MM.1S (cell line): ENCODE measurements around the gene HNF4A.

ENCODE experiments used
- DNase-seq: peaks from one replicate; pipeline ENCODE4 v3.0.0-alpha.2; 2015
- H2AFZ ChIP-seq: fragments of 300-600 bp; sonication (generic); 2 replicates; pipeline ENCODE4 v1.6.0; 2016; ENCODE audit warnings: antibody characterized with exemption, low read length
- H3F3A ChIP-seq: fragments of 300-600 bp; sonication (generic); 2 replicates; pipeline ENCODE4 v1.6.1; 2016; ENCODE audit warnings: mild to moderate bottlenecking, antibody characterized with exemption, low read length, moderate library complexity, mixed read lengths; ENCODE audit not compliant: insufficient read depth
- H3K27ac ChIP-seq: fragments of 300-600 bp; sonication (generic); 2 replicates; pipeline ENCODE4 v1.5.1; 2016; ENCODE audit warnings: mild to moderate bottlenecking, low read length
- H3K27me3 ChIP-seq: fragments of 300-600 bp; sonication (generic); replicated peaks from 2 replicates; pipeline ENCODE4 v1.6.0; 2016; ENCODE audit warnings: low read length; ENCODE audit not compliant: insufficient read depth
- H3K36me3 ChIP-seq: fragments of 300-600 bp; sonication (generic); replicated peaks from 2 replicates; pipeline ENCODE4 v1.6.1; 2016; ENCODE audit warnings: mild to moderate bottlenecking, low read length, mixed read lengths; ENCODE audit not compliant: insufficient read depth
- H3K4me1 ChIP-seq: fragments of 300-600 bp; sonication (generic); 2 replicates; pipeline ENCODE4 v1.6.1; 2016; ENCODE audit warnings: low read length, mixed read lengths
- H3K4me2 ChIP-seq: fragments of 300-600 bp; sonication (generic); 2 replicates; pipeline ENCODE4 v1.6.0; 2016; ENCODE audit warnings: low read depth, low read length
- H3K4me3 ChIP-seq: fragments of 300-600 bp; sonication (generic); 2 replicates; pipeline ENCODE4 v1.5.1; 2016; ENCODE audit warnings: low read length, mixed read lengths
- H3K79me2 ChIP-seq: fragments of 300-600 bp; sonication (generic); 2 replicates; pipeline ENCODE4 v1.6.1; 2016; ENCODE audit warnings: mixed run types, low read length, mixed read lengths
- H3K9ac ChIP-seq: fragments of 300-600 bp; sonication (generic); 2 replicates; pipeline ENCODE4 v1.6.1; 2016; ENCODE audit warnings: low read length, mixed read lengths
- H3K9me2 ChIP-seq: fragments of 300-600 bp; sonication (generic); replicated peaks from 2 replicates; pipeline ENCODE4 v1.6.1; 2016; ENCODE audit warnings: mild to moderate bottlenecking, low read length, mixed read lengths; ENCODE audit not compliant: insufficient read depth
- H3K9me3 ChIP-seq: fragments of 300-600 bp; sonication (generic); replicated peaks from 2 replicates; pipeline ENCODE4 v1.6.1; 2016; ENCODE audit warnings: mild to moderate bottlenecking, low read length, mixed read lengths; ENCODE audit not compliant: insufficient read depth
- H4K20me1 ChIP-seq: fragments of 300-600 bp; sonication (generic); 2 replicates; pipeline ENCODE4 v1.6.1; 2016; ENCODE audit warnings: mild to moderate bottlenecking, low read length, moderate library complexity, mixed read lengths; ENCODE audit not compliant: insufficient read depth
- EZH2 ChIP-seq: fragments of 300-600 bp; sonication (generic); optimal IDR thresholded peaks from 2 replicates; pipeline ENCODE3; 2017; ENCODE audit warnings: low read depth, mild to moderate bottlenecking, antibody characterized with exemption, low read length, mixed read lengths
- EZH2phosphoT487 ChIP-seq: fragments of 300-600 bp; sonication (generic); IDR thresholded peaks from 2 replicates; pipeline ENCODE4 v1.6.1; 2018; ENCODE audit warnings: antibody characterized with exemption, low read length
- TF ChIP-seq, protein P1 (sequence below): fragments of 300-600 bp; sonication (generic); IDR thresholded peaks from 2 replicates; pipeline ENCODE4 v1.5.1; 2016; ENCODE audit warnings: antibody characterized with exemption, low read length, mixed read lengths

HNF4A gene

DNA sequence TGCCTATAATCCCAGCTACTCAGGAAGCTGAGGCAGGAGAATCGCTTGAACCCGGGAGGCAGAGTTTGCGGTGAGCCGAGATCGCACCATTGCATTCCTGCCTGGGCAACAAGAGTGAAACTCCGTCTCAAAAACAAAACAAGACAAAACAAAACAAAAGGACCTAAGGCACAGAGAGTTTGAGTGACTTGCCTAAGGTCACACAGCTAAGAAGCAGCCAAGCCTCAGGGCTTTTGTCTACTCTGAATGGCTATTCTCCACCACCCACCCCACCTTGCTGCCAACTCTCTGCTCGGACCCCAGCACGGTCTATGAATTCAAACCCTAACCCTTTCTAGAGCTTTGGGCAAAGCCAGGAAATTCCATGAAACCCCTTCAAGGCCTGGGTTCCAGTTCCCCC, 101.1 kb downstream of the HNF4A start:
- H3K27me3 ChIP-seq = no peaks in the 10 kb centered on the region
- no peak for DNase-seq
- H3K9ac ChIP-seq = no peak overlapping the region
- TF ChIP-seq, protein P1, sequence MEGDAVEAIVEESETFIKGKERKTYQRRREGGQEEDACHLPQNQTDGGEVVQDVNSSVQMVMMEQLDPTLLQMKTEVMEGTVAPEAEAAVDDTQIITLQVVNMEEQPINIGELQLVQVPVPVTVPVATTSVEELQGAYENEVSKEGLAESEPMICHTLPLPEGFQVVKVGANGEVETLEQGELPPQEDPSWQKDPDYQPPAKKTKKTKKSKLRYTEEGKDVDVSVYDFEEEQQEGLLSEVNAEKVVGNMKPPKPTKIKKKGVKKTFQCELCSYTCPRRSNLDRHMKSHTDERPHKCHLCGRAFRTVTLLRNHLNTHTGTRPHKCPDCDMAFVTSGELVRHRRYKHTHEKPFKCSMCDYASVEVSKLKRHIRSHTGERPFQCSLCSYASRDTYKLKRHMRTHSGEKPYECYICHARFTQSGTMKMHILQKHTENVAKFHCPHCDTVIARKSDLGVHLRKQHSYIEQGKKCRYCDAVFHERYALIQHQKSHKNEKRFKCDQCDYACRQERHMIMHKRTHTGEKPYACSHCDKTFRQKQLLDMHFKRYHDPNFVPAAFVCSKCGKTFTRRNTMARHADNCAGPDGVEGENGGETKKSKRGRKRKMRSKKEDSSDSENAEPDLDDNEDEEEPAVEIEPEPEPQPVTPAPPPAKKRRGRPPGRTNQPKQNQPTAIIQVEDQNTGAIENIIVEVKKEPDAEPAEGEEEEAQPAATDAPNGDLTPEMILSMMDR = no peak
- TF ChIP-seq EZH2phosphoT487 (no peak), EZH2 (no peak)
- no peak overlapping the region for H2AFZ ChIP-seq
- no peaks in the 10 kb centered on the region for H3K4me1 ChIP-seq
- no peaks in the 10 kb centered on the region for H3K9me2 ChIP-seq
- no peak overlapping the region for H3K4me2 ChIP-seq
- no peaks in the 10 kb centered on the region for H3K79me2 ChIP-seq
- no peaks in the 10 kb centered on the region for H3F3A ChIP-seq
- no peaks in the 10 kb centered on the region for H3K36me3 ChIP-seq
- no peak overlapping the region for H3K27ac ChIP-seq
- H3K4me3 ChIP-seq = no peak overlapping the region
- no peaks in the 10 kb centered on the region for H4K20me1 ChIP-seq
- no peaks in the 10 kb centered on the region for H3K9me3 ChIP-seq

DNA sequence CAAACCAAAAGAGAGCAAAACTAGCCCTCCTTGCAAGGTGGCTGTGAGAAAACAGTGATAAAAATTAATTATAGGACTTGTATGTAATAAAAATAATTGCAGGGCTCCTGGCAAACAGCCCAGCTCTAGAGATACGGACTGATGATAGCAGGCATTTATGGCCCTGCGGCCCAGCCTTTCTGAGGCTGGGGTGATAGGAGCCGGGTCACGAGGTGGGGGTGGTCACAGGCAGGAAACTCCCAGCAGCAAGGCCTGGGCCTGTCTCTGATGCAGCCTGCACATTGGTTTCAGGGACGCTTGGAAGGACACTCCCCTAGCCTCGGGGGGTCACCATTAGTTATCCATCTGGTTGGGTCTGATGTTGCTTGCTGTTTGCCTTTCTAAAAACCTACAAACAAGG, 101.5 kb downstream of the HNF4A start:
- Histone ChIP-seq H3K36me3 (no peaks in the 10 kb centered on the region), H3K27ac (no peak overlapping the region), H3K4me2 (no peak overlapping the region), H3K27me3 (no peaks in the 10 kb centered on the region), H3K9ac (no peak overlapping the region), H3K9me2 (no peaks in the 10 kb centered on the region), H2AFZ (no peak overlapping the region), H3K4me3 (no peak overlapping the region), H3K79me2 (no peaks in the 10 kb centered on the region), H4K20me1 (no peaks in the 10 kb centered on the region), H3F3A (no peaks in the 10 kb centered on the region), H3K9me3 (no peaks in the 10 kb centered on the region), H3K4me1 (no peaks in the 10 kb centered on the region)
- no peak for DNase-seq
- TF ChIP-seq EZH2 (no peak), EZH2phosphoT487 (no peak)
- TF ChIP-seq, protein P1 = no peak

DNA sequence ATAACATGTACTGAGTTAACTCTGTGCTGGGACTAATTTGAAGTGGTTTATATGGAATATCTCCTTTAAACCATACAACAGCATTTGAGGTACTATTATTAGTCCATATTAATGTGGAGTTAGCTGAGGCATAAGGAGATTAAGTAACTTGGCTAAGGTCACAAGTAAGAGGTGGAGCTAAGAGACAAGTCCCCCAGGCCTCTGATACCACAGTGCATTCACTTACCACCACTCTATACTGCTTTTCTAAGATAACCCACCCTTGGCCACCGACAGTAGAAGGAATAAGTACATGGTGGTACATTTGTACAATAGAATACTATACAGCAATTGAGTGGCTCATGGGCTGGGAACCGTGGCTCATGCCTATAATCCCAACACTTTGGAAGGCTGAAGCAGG, 103.8 kb downstream of the HNF4A start:
- TF ChIP-seq, protein P1 = no peak
- no peak for TF ChIP-seq EZH2
- no peak for TF ChIP-seq EZH2phosphoT487
- no peak overlapping the region for H3K4me3 ChIP-seq
- H3K36me3 ChIP-seq = no peaks in the 10 kb centered on the region
- H2AFZ ChIP-seq = no peak overlapping the region
- no peaks in the 10 kb centered on the region for H3K9me3 ChIP-seq
- no peak overlapping the region for H3K9ac ChIP-seq
- no peaks in the 10 kb centered on the region for H3K9me2 ChIP-seq
- no peaks in the 10 kb centered on the region for H3K4me1 ChIP-seq
- no peak overlapping the region for H3K27ac ChIP-seq
- no peak overlapping the region for H3K4me2 ChIP-seq
- no peak for DNase-seq
- no peaks in the 10 kb centered on the region for H3F3A ChIP-seq
- no peaks in the 10 kb centered on the region for H3K79me2 ChIP-seq
- H4K20me1 ChIP-seq = no peaks in the 10 kb centered on the region
- no peaks in the 10 kb centered on the region for H3K27me3 ChIP-seq
